ENCODE results near the gene METAP1. TPM values are rescaled to one million over a fixed set of nuclear protein-coding genes. Genes with fewer than 3 reads are reported as not detected.

The METAP1 gene
- total and polyA plus RNA-seq, 2 experiments from 2014 or later, result 64.1 to 122 TPM

- Histone ChIP-seq H3F3A (replicated peaks; ENCODE audit: low read depth) (no peaks in the 10 kb centered on the region), H3K9me2 (ENCODE audit: insufficient read depth) (no peaks in the 10 kb centered on the region), H4K20me1 (replicated peaks; ENCODE audit: insufficient read depth) (no peaks in the 10 kb centered on the region), H3K4me2 (no peak overlapping the region), H2AFZ (no peak overlapping the region), H3K27ac (ENCODE audit: low read depth) (no peak overlapping the region), H3K36me3 (ENCODE audit: insufficient read depth) (peaks cover 5% of the 10 kb centered on the region), H3K79me2 (replicated peaks; ENCODE audit: insufficient read depth) (no peaks in the 10 kb centered on the region), H3K4me3 (no peak overlapping the region), H3K27me3 (ENCODE audit: insufficient read depth) (no peaks in the 10 kb centered on the region), H3K4me1 (ENCODE audit: insufficient read depth) (no peaks in the 10 kb centered on the region)
- TF ChIP-seq ZNF462 (CRISPR knock-in tag; IDR thresholded peaks at IDR 0.05) (no peak), EZH2 (IDR thresholded peaks at IDR 0.05; ENCODE audit: low read depth, unreplicated experiment) (no peak), CTCF (conservative IDR thresholded peaks at IDR 0.05; ENCODE audit: low read depth in 2 of 2) (no peak), ETS1 (IDR thresholded peaks at IDR 0.05) (no peak), JUNB (IDR thresholded peaks at IDR 0.05; ENCODE audit: unreplicated experiment) (no peak), POLR2AphosphoS5 (IDR thresholded peaks at IDR 0.05; ENCODE audit: low read depth) (no peak), REST (IDR thresholded peaks at IDR 0.05; ENCODE audit: unreplicated experiment) (no peak), CREB1 (CRISPR knock-in tag; IDR thresholded peaks at IDR 0.05; ENCODE audit: low read depth) (no peak), ZNF114 (CRISPR knock-in tag; IDR thresholded peaks at IDR 0.05) (no peak), ZNF331 (CRISPR knock-in tag; IDR thresholded peaks at IDR 0.05; ENCODE audit: low read depth) (no peak), NANOG (IDR thresholded peaks at IDR 0.05; ENCODE audit: borderline replicate concordance) (no peak), EZH2phosphoT487 (IDR thresholded peaks at IDR 0.05; ENCODE audit: unreplicated experiment) (no peak), STAT1 (IDR thresholded peaks at IDR 0.05; ENCODE audit: unreplicated experiment) (no peak)
- peaks cover 3% of the 10 kb centered on the region; the same call in 1 of the 3 replicates for H3K4me1 Mint-ChIP-seq
- peaks cover 18% of the 10 kb centered on the region for H3K36me3 Mint-ChIP-seq (ENCODE audit: low read depth)
- no peaks in the 10 kb centered on the region for H3K27me3 Mint-ChIP-seq (ENCODE audit: insufficient read depth, low read depth, poor library complexity)
- peaks cover 19% of the 10 kb centered on the region for H3K9me3 Mint-ChIP-seq
- no peak overlapping the region for H3K27ac Mint-ChIP-seq
- no peak overlapping the region for H3K4me3 Mint-ChIP-seq
- DNase-seq (ENCODE audit: low spot score) (no peak), ATAC-seq (no peak)
These were observed 107.6 kb downstream of the METAP1 start for GRCh38 chr4:99103166-99103565.

All from GM23338 (cell line).